CD14-positive monocyte (primary cell): ENCODE data around the gene FGB. TPM values are rescaled to one million over a fixed set of nuclear protein-coding genes. Genes with fewer than 3 reads are reported as not detected.

Experiments used
- DNase-seq, 3 donors: peaks; one replicate each; pipeline ENCODE4 v3.0.0-alpha.2; 2011 to 2022
- H2AFZ ChIP-seq: 2 replicates; pipeline ENCODE4 v1.6.0; 2012; ENCODE audit warnings: mild to moderate bottlenecking, low read depth, low read length, inconsistent platforms; ENCODE audit not compliant: insufficient read depth, poor library complexity, severe bottlenecking
- H3K27ac ChIP-seq, 2 donors: 1 replicate in 1 of 2; 2 replicates in 1 of 2; pipeline ENCODE4 v1.5.1; 2012 to 2013; ENCODE audit warnings: low read length in 2 of 2, control low read depth in 1 of 2, inconsistent platforms in 1 of 2, low read depth in 1 of 2, mild to moderate bottlenecking in 1 of 2
- H3K27me3 ChIP-seq, 2 donors: one replicate each; pipeline versions ENCODE4 v1.6.0 to v1.6.1; 2011 to 2013; ENCODE audit warnings: low read length in 2 of 2; ENCODE audit not compliant: control insufficient read depth in 2 of 2, insufficient read depth in 2 of 2
- H3K36me3 ChIP-seq, 2 donors: replicated peaks in 1 of 2; 1 replicate in 1 of 2; 2 replicates in 1 of 2; pipeline versions ENCODE4 v1.5.1 to v1.6.1; 2012 to 2013; ENCODE audit warnings: low read length in 2 of 2, control low read depth in 1 of 2, inconsistent platforms in 1 of 2, mild to moderate bottlenecking in 1 of 2; ENCODE audit not compliant: insufficient read depth in 2 of 2, control insufficient read depth in 1 of 2
- H3K4me1 ChIP-seq, 2 donors: 1 replicate in 1 of 2; 2 replicates in 1 of 2; pipeline versions ENCODE4 v1.5.1 to v1.6.1; 2012 to 2013; ENCODE audit warnings: low read length in 2 of 2, control low read depth in 1 of 2, inconsistent platforms in 1 of 2, mild to moderate bottlenecking in 1 of 2, moderate library complexity in 1 of 2; ENCODE audit not compliant: insufficient read depth in 2 of 2, control insufficient read depth in 1 of 2
- H3K4me2 ChIP-seq: replicated peaks from 2 replicates; pipeline ENCODE3; 2012; ENCODE audit warnings: low read length, moderate library complexity, mild to moderate bottlenecking; ENCODE audit not compliant: poor library complexity, severe bottlenecking; ENCODE audit errors: extremely low read depth
- H3K4me3 ChIP-seq, 3 experiments: fragments of 200-600 bp in 1 of 3; sonication (generic) in 1 of 3; replicated peaks in 1 of 3; 1 replicate in 2 of 3; 2 replicates in 1 of 3; pipeline ENCODE4 v1.5.1; 2011 to 2013; ENCODE audit warnings: low read length in 3 of 3, mild to moderate bottlenecking in 3 of 3, control low read depth in 2 of 3, low read depth in 2 of 3, inconsistent platforms in 1 of 3, moderate library complexity in 1 of 3
- H3K79me2 ChIP-seq: 2 replicates; pipeline ENCODE4 v1.6.0; 2012; ENCODE audit warnings: mild to moderate bottlenecking, control low read depth, inconsistent platforms, low read length, moderate library complexity; ENCODE audit not compliant: insufficient read depth
- H3K9ac ChIP-seq: 2 replicates; pipeline ENCODE4 v1.6.0; 2017; ENCODE audit warnings: low read length, mild to moderate bottlenecking; ENCODE audit not compliant: insufficient read depth, poor library complexity, severe bottlenecking
- H3K9me3 ChIP-seq, 2 donors: replicated peaks in 1 of 2; 1 replicate in 1 of 2; 2 replicates in 1 of 2; pipeline versions ENCODE4 v1.5.1 to v1.6.1; 2012 to 2013; ENCODE audit warnings: low read length in 2 of 2, control low read depth in 1 of 2; ENCODE audit not compliant: control insufficient read depth in 1 of 2, insufficient read depth in 1 of 2
- H4K20me1 ChIP-seq: 2 replicates; pipeline ENCODE4 v1.6.0; 2012; ENCODE audit warnings: mild to moderate bottlenecking, low read length, control low read depth, moderate library complexity; ENCODE audit not compliant: insufficient read depth
- H3K27ac Mint-ChIP-seq, 7 donors: one replicate each; pipeline ENCODE4 v1.8.0; 2020; ENCODE audit warnings: mild to moderate bottlenecking in 7 of 7, mixed read lengths in 7 of 7, moderate library complexity in 6 of 7, inconsistent platforms in 2 of 7
- H3K27me3 Mint-ChIP-seq, 3 donors: one replicate each; pipeline ENCODE4 v1.8.0; 2021 to 2022; ENCODE audit warnings: low read depth in 3 of 3, mild to moderate bottlenecking in 3 of 3, mixed read lengths in 3 of 3, moderate library complexity in 3 of 3, inconsistent platforms in 1 of 3
- H3K36me3 Mint-ChIP-seq, 2 donors: one replicate each; pipeline ENCODE4 v1.8.0; 2020; ENCODE audit warnings: mixed read lengths in 2 of 2, inconsistent platforms in 1 of 2, mild to moderate bottlenecking in 1 of 2
- H3K4me1 Mint-ChIP-seq: one replicate; pipeline ENCODE4 v1.8.0; 2020; ENCODE audit warnings: mild to moderate bottlenecking, mixed read lengths
- H3K4me3 Mint-ChIP-seq, 2 donors: one replicate each; pipeline ENCODE4 v1.8.0; 2020; ENCODE audit warnings: mild to moderate bottlenecking in 2 of 2, mixed read lengths in 2 of 2, moderate library complexity in 1 of 2
- H3K9me3 Mint-ChIP-seq, 7 donors: one replicate each; pipeline ENCODE4 v1.8.0; 2020 to 2022; ENCODE audit warnings: mixed read lengths in 7 of 7, mild to moderate bottlenecking in 6 of 7, moderate library complexity in 6 of 7, inconsistent platforms in 2 of 7
- CTCF ChIP-seq: fragments of 200-600 bp; IDR thresholded peaks from one replicate; pipeline ENCODE4 v1.8.0; 2022; ENCODE audit warnings: antibody characterized with exemption, mild to moderate bottlenecking
- WGBS: methylation state at CpG from one replicate; pipeline ENCODE4 v1.1.5; 2013; ENCODE audit warnings: missing lambda C conversion rate; ENCODE audit not compliant: insufficient coverage; 5-methylcytosine and 5-hydroxymethylcytosine counted together
- intact Hi-C, 2 donors: fragments of 100-400 bp; cut with micrococcal nuclease; formaldehyde crosslinking; loops; one replicate each; pipeline versions ENCODE4 v1.15.0 to v1.15.1; 2023
- polyA plus RNA-seq, 3 donors: library from polyadenylated mRNA; depleted of rRNA in 1 of 3; unstranded in 2 of 3; stranded (reverse) in 1 of 3; fragments of 300-500 nt in 2 of 3; fragments of >200 nt in 1 of 3; fragmentation: Illumina TruSeq in 2 of 3; gene quantifications; 1 replicate in 2 of 3; 2 replicates in 1 of 3; pipeline ENCODE4 v1.2.3, GENCODE V29; 2012 to 2021

The FGB gene
- polyA plus RNA-seq, 3 donors = not detected

- H3K27me3 Mint-ChIP-seq = peaks cover 0 to 1% (median 0%) of the 10 kb centered on the region in 3 donors
Measured at GRCh38 chr4:154609532-154609931, 46.7 kb downstream of the FGB start.

GRCh38 chr4:154610582-154610981 is 47.8 kb downstream of the FGB start:
- no peaks in the 10 kb centered on the region for H3K27me3 Mint-ChIP-seq
- TF ChIP-seq CTCF = no peak

More at GRCh38 chr4:154609532-154609931, 46.7 kb downstream of the FGB start:
- no peaks in the 10 kb centered on the region for H3K79me2 ChIP-seq
- no peak for TF ChIP-seq CTCF
- H3K27ac ChIP-seq = no peak overlapping the region
- H3K4me3 Mint-ChIP-seq = no peak overlapping the region
- intact Hi-C loops = no loop called here
- DNase-seq = no peak
- H3K4me2 ChIP-seq = no peak overlapping the region
- no peaks in the 10 kb centered on the region for H3K36me3 Mint-ChIP-seq
- no peak overlapping the region for H3K4me3 ChIP-seq
- no peaks in the 10 kb centered on the region for H3K36me3 ChIP-seq
- no peaks in the 10 kb centered on the region for H3K9me3 ChIP-seq
- H4K20me1 ChIP-seq = no peaks in the 10 kb centered on the region
- no peak overlapping the region for H2AFZ ChIP-seq
- H3K9ac ChIP-seq = no peak overlapping the region
- no peaks in the 10 kb centered on the region for H3K4me1 Mint-ChIP-seq
- no peaks in the 10 kb centered on the region for H3K4me1 ChIP-seq
- no peak overlapping the region for H3K27ac Mint-ChIP-seq
- H3K9me3 Mint-ChIP-seq = no peaks in the 10 kb centered on the region
- H3K27me3 ChIP-seq = no peaks in the 10 kb centered on the region
- no CpG with 5 or more reads among the region's 4 CpGs for WGBS

More at GRCh38 chr4:154610582-154610981, 47.8 kb downstream of the FGB start:
- Histone ChIP-seq H4K20me1 (no peaks in the 10 kb centered on the region), H2AFZ (no peak overlapping the region), H3K4me2 (no peak overlapping the region), H3K9ac (no peak overlapping the region), H3K9me3 (no peaks in the 10 kb centered on the region), H3K4me1 (no peaks in the 10 kb centered on the region), H3K4me3 (no peak overlapping the region), H3K36me3 (no peaks in the 10 kb centered on the region), H3K27me3 (no peaks in the 10 kb centered on the region), H3K79me2 (no peaks in the 10 kb centered on the region), H3K27ac (no peak overlapping the region)
- Mint-ChIP-seq H3K36me3 (no peaks in the 10 kb centered on the region), H3K27ac (no peak overlapping the region), H3K4me1 (no peaks in the 10 kb centered on the region), H3K9me3 (no peaks in the 10 kb centered on the region), H3K4me3 (no peak overlapping the region)
- intact Hi-C loops = no loop called here
- DNase-seq = no peak
- WGBS = no CpG with 5 or more reads among the region's 4 CpGs
